ENCODE data around the gene WDR72.

GRCh38 chr15:53590380-53590779, 169.1 kb downstream of the WDR72 start:
- TF ChIP-seq, protein P1, sequence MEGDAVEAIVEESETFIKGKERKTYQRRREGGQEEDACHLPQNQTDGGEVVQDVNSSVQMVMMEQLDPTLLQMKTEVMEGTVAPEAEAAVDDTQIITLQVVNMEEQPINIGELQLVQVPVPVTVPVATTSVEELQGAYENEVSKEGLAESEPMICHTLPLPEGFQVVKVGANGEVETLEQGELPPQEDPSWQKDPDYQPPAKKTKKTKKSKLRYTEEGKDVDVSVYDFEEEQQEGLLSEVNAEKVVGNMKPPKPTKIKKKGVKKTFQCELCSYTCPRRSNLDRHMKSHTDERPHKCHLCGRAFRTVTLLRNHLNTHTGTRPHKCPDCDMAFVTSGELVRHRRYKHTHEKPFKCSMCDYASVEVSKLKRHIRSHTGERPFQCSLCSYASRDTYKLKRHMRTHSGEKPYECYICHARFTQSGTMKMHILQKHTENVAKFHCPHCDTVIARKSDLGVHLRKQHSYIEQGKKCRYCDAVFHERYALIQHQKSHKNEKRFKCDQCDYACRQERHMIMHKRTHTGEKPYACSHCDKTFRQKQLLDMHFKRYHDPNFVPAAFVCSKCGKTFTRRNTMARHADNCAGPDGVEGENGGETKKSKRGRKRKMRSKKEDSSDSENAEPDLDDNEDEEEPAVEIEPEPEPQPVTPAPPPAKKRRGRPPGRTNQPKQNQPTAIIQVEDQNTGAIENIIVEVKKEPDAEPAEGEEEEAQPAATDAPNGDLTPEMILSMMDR (IDR thresholded peaks at IDR 0.05; ENCODE audit: insufficient read depth, low read length) = no peak
- TF ChIP-seq GABPA (IDR thresholded peaks at IDR 0.05; ENCODE audit: low read depth) = no peak
- no peak for TF ChIP-seq SPI1 (IDR thresholded peaks at IDR 0.05; ENCODE audit: borderline replicate concordance, low read depth)
